AG09309 (cell line): Measurements from ENCODE around the gene SLC9A4.

Source experiments
- DNase-seq: peaks from one replicate; pipeline ENCODE4 v3.0.0-alpha.2; 2010; ENCODE audit warnings: low read depth
- H3K4me3 ChIP-seq: 2 replicates; pipeline ENCODE4 v1.5.1; 2011; ENCODE audit warnings: mild to moderate bottlenecking, low read depth, low read length, moderate library complexity; ENCODE audit not compliant: control insufficient read depth
- CTCF ChIP-seq: IDR thresholded peaks from 2 replicates; pipeline ENCODE4 v1.5.1; 2011; ENCODE audit warnings: mild to moderate bottlenecking, low read depth, low read length, inconsistent platforms; ENCODE audit not compliant: insufficient read depth, control insufficient read depth; ENCODE audit errors: missing control alignments

The SLC9A4 gene

GRCh38 chr2:102575888-102576287, 102.9 kb downstream of the SLC9A4 start:
- TF ChIP-seq CTCF, result no peak
- no peak overlapping the region for H3K4me3 ChIP-seq
- DNase-seq, result no peak

GRCh38 chr2:102578376-102578775, 105.3 kb downstream of the SLC9A4 start:
- DNase-seq, result no peak
- no peak overlapping the region for H3K4me3 ChIP-seq
- no peak for TF ChIP-seq CTCF

- DNase-seq, result no peak
- TF ChIP-seq CTCF, result no peak
- no peak overlapping the region for H3K4me3 ChIP-seq
Measured at GRCh38 chr2:102581911-102582310, 108.9 kb downstream of the SLC9A4 start.

GRCh38 chr2:102582845-102583244, 109.8 kb downstream of the SLC9A4 start:
- TF ChIP-seq CTCF, result no peak
- no peak for DNase-seq
- H3K4me3 ChIP-seq, result no peak overlapping the region
